GM23248 (cell line): ENCODE results near the gene PGA5. TPM values are rescaled to one million over a fixed set of nuclear protein-coding genes. Genes with fewer than 3 reads are reported as not detected.

ENCODE experiments used
- DNase-seq: peaks from one replicate; pipeline ENCODE4 v3.0.0-alpha.2; 2015
- H2AFZ ChIP-seq: fragments of 200-600 bp; sonication (generic); 2 replicates; pipeline ENCODE4 v1.6.1; 2016; ENCODE audit warnings: antibody characterized with exemption
- H3F3A ChIP-seq: fragments of 200-600 bp; sonication (generic); 2 replicates; pipeline ENCODE4 v1.6.1; 2016; ENCODE audit warnings: mild to moderate bottlenecking, antibody characterized with exemption, mixed run types; ENCODE audit not compliant: insufficient read depth
- H3K27ac ChIP-seq: fragments of 200-600 bp; sonication (generic); 2 replicates; pipeline ENCODE4 v1.5.1; 2016; ENCODE audit warnings: mild to moderate bottlenecking
- H3K27me3 ChIP-seq: fragments of 200-600 bp; sonication (generic); replicated peaks from 2 replicates; pipeline ENCODE4 v1.6.1; 2016; ENCODE audit warnings: mild to moderate bottlenecking; ENCODE audit not compliant: insufficient read depth
- H3K36me3 ChIP-seq: fragments of 200-600 bp; sonication (generic); 2 replicates; pipeline ENCODE4 v1.6.1; 2016; ENCODE audit warnings: low read depth, mild to moderate bottlenecking
- H3K4me1 ChIP-seq: fragments of 200-600 bp; sonication (generic); 2 replicates; pipeline ENCODE4 v1.6.1; 2016; ENCODE audit warnings: mild to moderate bottlenecking; ENCODE audit not compliant: insufficient read depth
- H3K4me2 ChIP-seq: fragments of 200-600 bp; sonication (generic); one replicate; pipeline ENCODE4 v1.6.1; 2016; ENCODE audit warnings: mild to moderate bottlenecking; ENCODE audit not compliant: unreplicated experiment
- H3K4me3 ChIP-seq: fragments of 200-600 bp; sonication (generic); 2 replicates; pipeline ENCODE4 v1.5.1; 2016; ENCODE audit warnings: mild to moderate bottlenecking
- H3K79me2 ChIP-seq: fragments of 200-600 bp; sonication (generic); 2 replicates; pipeline ENCODE4 v1.6.1; 2016; ENCODE audit warnings: mild to moderate bottlenecking; ENCODE audit not compliant: insufficient read depth
- H3K9ac ChIP-seq: fragments of 200-600 bp; sonication (generic); 2 replicates; pipeline ENCODE4 v1.6.1; 2016; ENCODE audit warnings: mild to moderate bottlenecking
- H3K9me2 ChIP-seq: fragments of 200-600 bp; sonication (generic); 2 replicates; pipeline ENCODE4 v1.6.1; 2016; ENCODE audit warnings: mixed run types, mild to moderate bottlenecking, moderate library complexity; ENCODE audit not compliant: insufficient read depth
- H3K9me3 ChIP-seq: fragments of 200-600 bp; sonication (generic); one replicate; pipeline ENCODE4 v1.6.1; 2017; ENCODE audit warnings: low read depth
- H4K20me1 ChIP-seq: fragments of 200-600 bp; sonication (generic); 2 replicates; pipeline ENCODE4 v1.6.0; 2016; ENCODE audit not compliant: insufficient read depth
- EZH2 ChIP-seq: fragments of 200-600 bp; sonication (generic); IDR thresholded peaks from 2 replicates; pipeline ENCODE4 v1.6.1; 2018; ENCODE audit warnings: antibody characterized with exemption, mild to moderate bottlenecking; ENCODE audit not compliant: insufficient read depth, poor library complexity, severe bottlenecking
- EZH2phosphoT487 ChIP-seq: fragments of 200-600 bp; sonication (generic); IDR thresholded peaks from 2 replicates; pipeline ENCODE4 v1.6.1; 2018; ENCODE audit warnings: antibody characterized with exemption, moderate library complexity, mild to moderate bottlenecking, low read depth; ENCODE audit not compliant: insufficient read depth
- WGBS, 2 experiments: methylation state at CpG; one replicate each; pipeline ENCODE4 v1.1.6; 2015 to 2017; ENCODE audit warnings: low lambda C conversion rate in 2 of 2, low coverage in 1 of 2; ENCODE audit errors: missing lambda C conversion rate in 2 of 2; 5-methylcytosine and 5-hydroxymethylcytosine counted together
- in situ Hi-C: fragments of 300-500 bp; cut with MboI; formaldehyde crosslinking; loops from 2 replicates; pipeline ENCODE4 v1.15.0; 2020
- polyA plus RNA-seq: library from polyadenylated mRNA; unstranded; fragments of >200 nt; fragmentation: Nextera tagmentation; extraction: Ambion mirVana; gene quantifications from 2 replicates; pipeline ENCODE4 v1.2.1, GENCODE V29; 2016
- total RNA-seq: library from RNA; depleted of rRNA; stranded (reverse); fragments of >200 nt; shearing (Covaris generic); gene quantifications from 2 replicates; pipeline ENCODE4 v1.2.3, GENCODE V29; 2014

PGA5 gene
- total and polyA plus RNA-seq, 2 experiments from 2014 or later = not detected

- in situ Hi-C loops = no loop called here
Observed at GRCh38 chr11:61274084-61274483, 33.1 kb downstream of the PGA5 start.

DNA sequence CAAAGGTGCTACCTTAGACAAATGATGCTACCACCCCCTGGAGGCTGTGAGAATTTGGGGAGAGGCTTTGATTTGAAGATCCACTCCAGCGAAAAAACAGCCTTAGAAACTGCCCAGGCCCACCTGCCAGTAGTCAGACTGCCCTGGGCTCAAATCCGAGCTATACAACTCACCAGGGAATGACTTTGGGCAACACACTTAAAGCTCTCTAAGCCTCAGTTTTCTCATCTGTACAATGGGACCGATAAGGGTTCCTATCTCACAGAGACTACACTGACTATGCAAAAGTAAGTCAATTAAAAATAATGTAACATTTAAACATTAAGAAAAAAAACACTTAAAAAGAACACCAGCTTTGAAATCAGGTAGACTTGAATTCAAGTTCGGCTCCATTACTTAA is 34.2 kb downstream of the PGA5 start:
- WGBS, 2 experiments = 81 to 87% methylated on average over 4 of the region's 4 CpGs
- Histone ChIP-seq H4K20me1 (no peaks in the 10 kb centered on the region), H2AFZ (no peak overlapping the region), H3K36me3 (no peaks in the 10 kb centered on the region), H3K9me2 (no peaks in the 10 kb centered on the region), H3K9ac (no peak overlapping the region), H3K27ac (no peak overlapping the region), H3K79me2 (no peaks in the 10 kb centered on the region), H3K4me1 (peaks cover 7% of the 10 kb centered on the region), H3K4me3 (no peak overlapping the region), H3K4me2 (no peak overlapping the region), H3K9me3 (no peaks in the 10 kb centered on the region), H3K27me3 (no peaks in the 10 kb centered on the region), H3F3A (peaks cover 8% of the 10 kb centered on the region)
- DNase-seq = no peak
- TF ChIP-seq EZH2 = no peak
- TF ChIP-seq EZH2phosphoT487 = no peak
- in situ Hi-C loops = no loop called here

More at GRCh38 chr11:61274084-61274483, 33.1 kb downstream of the PGA5 start:
- no peak overlapping the region for H3K9ac ChIP-seq
- no peaks in the 10 kb centered on the region for H3K27me3 ChIP-seq
- no peak overlapping the region for H2AFZ ChIP-seq
- H3K27ac ChIP-seq = no peak overlapping the region
- no peaks in the 10 kb centered on the region for H3K79me2 ChIP-seq
- H3K4me1 ChIP-seq = peaks cover 10% of the 10 kb centered on the region
- no peaks in the 10 kb centered on the region for H3K36me3 ChIP-seq
- WGBS, 2 experiments = 85 to 90% methylated on average over 4 of the region's 4 CpGs
- H3K4me2 ChIP-seq = no peak overlapping the region
- no peak for DNase-seq
- H3K9me2 ChIP-seq = no peaks in the 10 kb centered on the region
- no peak overlapping the region for H3K4me3 ChIP-seq
- peaks cover 10% of the 10 kb centered on the region for H3F3A ChIP-seq
- no peaks in the 10 kb centered on the region for H4K20me1 ChIP-seq
- no peaks in the 10 kb centered on the region for H3K9me3 ChIP-seq
- TF ChIP-seq EZH2phosphoT487 = no peak
- no peak for TF ChIP-seq EZH2

DNA sequence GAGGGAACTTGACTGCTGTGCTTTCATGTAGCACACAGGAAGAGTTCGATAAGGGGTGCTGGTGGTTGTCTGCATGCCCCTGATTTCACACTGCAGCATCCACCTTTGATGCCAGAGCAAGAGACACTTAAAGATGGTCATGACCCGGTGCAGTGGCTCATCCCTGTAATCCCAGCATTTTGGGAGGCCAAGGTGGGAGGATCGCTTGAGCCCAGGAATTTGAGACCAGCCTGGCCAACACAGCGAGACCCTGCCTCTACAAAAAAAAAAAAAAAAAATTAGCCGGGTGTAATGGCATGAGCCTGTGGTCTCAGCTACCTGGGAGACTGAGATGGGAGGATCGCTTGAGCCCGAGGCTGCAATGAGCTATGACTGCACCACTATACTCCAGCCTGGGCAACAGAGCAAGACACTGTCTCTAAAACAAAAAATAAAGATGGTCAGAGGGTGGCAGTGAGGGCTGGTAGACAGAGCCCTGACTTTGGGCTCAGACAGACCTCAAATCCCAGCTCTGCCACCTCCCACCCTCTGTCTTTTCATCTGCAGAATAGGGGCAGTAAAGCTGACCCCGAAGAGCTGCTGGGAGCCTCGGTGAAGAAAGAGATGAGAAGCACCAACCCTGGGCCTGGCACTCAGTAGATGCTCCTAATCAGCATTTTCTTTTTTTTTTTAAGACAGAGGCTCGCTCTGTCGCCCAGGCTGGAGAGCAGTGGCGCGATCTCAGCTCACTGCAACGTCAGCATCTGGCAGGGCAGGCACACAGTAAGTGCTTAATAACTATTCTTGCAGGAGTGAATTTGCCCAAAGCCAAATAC is 36.4 kb downstream of the PGA5 start:
- H3K9me2 ChIP-seq = no peaks in the 10 kb centered on the region
- H3K9ac ChIP-seq = no peak overlapping the region
- TF ChIP-seq EZH2 (no peak), EZH2phosphoT487 (no peak)
- no peaks in the 10 kb centered on the region for H3K79me2 ChIP-seq
- no peak overlapping the region for H3K4me2 ChIP-seq
- in situ Hi-C loops = no loop called here
- no peaks in the 10 kb centered on the region for H3F3A ChIP-seq
- DNase-seq = no peak
- no peak overlapping the region for H3K27ac ChIP-seq
- no peak overlapping the region for H2AFZ ChIP-seq
- H3K9me3 ChIP-seq = no peaks in the 10 kb centered on the region
- H3K27me3 ChIP-seq = no peaks in the 10 kb centered on the region
- no peaks in the 10 kb centered on the region for H3K36me3 ChIP-seq
- no peaks in the 10 kb centered on the region for H4K20me1 ChIP-seq
- H3K4me1 ChIP-seq = no peaks in the 10 kb centered on the region
- no peak overlapping the region for H3K4me3 ChIP-seq
- WGBS, 2 experiments = 74 to 75% methylated on average over 14 of the region's 14 CpGs

- no peak overlapping the region for H3K4me2 ChIP-seq
Observed at GRCh38 chr11:61278001-61278470, 37.1 kb downstream of the PGA5 start.

More at GRCh38 chr11:61278001-61278470, 37.1 kb downstream of the PGA5 start:
- Histone ChIP-seq H4K20me1 (no peaks in the 10 kb centered on the region), H3K27ac (no peak overlapping the region), H3K4me3 (no peak overlapping the region), H3K9ac (no peak overlapping the region), H3K79me2 (no peaks in the 10 kb centered on the region), H3K4me1 (no peaks in the 10 kb centered on the region), H3F3A (no peaks in the 10 kb centered on the region), H3K9me3 (no peaks in the 10 kb centered on the region), H3K36me3 (no peaks in the 10 kb centered on the region), H3K9me2 (no peaks in the 10 kb centered on the region), H3K27me3 (no peaks in the 10 kb centered on the region), H2AFZ (no peak overlapping the region)
- DNase-seq = no peak
- 62 to 66% methylated on average over 10 of the region's 10 CpGs for WGBS, 2 experiments
- TF ChIP-seq EZH2 (no peak), EZH2phosphoT487 (no peak)
- in situ Hi-C loops = no loop called here
